ENCODE results near the gene GTPBP6. TPM values are rescaled to one million over a fixed set of nuclear protein-coding genes. Genes with fewer than 3 reads are reported as not detected.

Gene GTPBP6
- total RNA-seq, 4 donors from 2014 or later: 39.3 to 84.1 (median 56.3) TPM

DNA sequence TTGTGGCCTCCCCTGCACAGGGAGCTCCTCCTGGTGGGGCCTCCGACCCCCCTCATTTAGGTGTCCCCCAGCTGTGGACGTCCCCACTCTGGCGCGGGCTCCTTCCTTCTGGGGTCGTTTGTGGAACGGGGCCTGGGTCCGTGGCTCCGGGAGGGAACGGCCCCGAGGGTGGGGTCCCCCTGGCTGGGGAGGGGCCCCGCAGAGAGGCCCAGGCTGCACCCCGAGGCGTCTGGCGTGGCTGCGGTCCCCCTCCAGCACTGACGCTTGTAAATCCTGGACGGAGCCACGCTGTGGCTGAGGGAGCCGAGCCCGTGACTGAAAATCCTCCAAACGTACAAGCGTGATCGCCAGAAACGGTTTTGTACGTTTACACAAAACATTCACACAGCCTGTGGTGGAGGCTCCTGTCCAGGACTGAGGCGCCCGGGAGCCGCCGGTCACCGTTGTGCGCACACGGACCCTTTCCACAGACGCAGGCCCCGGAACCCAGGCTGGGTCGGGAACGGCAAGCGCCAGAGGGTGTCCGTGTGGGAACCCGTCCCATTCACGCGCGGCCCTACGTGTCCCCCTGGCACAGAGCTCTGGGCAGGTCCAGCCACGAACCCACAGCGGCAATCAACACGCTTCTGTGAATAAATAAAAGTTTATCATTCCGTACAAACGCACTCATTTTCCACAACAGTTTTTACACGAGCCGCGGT, 15.2 kb upstream of the GTPBP6 start:
- no peak overlapping the region for H3K4me3 ChIP-seq
- H3K27ac ChIP-seq: no peak overlapping the region
- no peaks in the 10 kb centered on the region for H3K9me3 ChIP-seq
- DNase-seq (ENCODE audit: low spot score in 2 of 2): no peak
- peaks cover 0 to 65% (median 0%) of the 10 kb centered on the region in 3 donors for H3K36me3 ChIP-seq
- TF ChIP-seq, protein P1, sequence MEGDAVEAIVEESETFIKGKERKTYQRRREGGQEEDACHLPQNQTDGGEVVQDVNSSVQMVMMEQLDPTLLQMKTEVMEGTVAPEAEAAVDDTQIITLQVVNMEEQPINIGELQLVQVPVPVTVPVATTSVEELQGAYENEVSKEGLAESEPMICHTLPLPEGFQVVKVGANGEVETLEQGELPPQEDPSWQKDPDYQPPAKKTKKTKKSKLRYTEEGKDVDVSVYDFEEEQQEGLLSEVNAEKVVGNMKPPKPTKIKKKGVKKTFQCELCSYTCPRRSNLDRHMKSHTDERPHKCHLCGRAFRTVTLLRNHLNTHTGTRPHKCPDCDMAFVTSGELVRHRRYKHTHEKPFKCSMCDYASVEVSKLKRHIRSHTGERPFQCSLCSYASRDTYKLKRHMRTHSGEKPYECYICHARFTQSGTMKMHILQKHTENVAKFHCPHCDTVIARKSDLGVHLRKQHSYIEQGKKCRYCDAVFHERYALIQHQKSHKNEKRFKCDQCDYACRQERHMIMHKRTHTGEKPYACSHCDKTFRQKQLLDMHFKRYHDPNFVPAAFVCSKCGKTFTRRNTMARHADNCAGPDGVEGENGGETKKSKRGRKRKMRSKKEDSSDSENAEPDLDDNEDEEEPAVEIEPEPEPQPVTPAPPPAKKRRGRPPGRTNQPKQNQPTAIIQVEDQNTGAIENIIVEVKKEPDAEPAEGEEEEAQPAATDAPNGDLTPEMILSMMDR (IDR thresholded peaks at IDR 0.05): no peak
- no peak for TF ChIP-seq EP300 (IDR thresholded peaks at IDR 0.05)
- TF ChIP-seq POLR2A (IDR thresholded peaks at IDR 0.05): no peak
- H3K27me3 ChIP-seq: peaks cover 0 to 17% of the 10 kb centered on the region in 2 donors
- 95 to 96% methylated on average over 46 to 47 of the region's 51 CpGs for WGBS, 2 donors
- peaks cover 0 to 15% (median 8%) of the 10 kb centered on the region in 4 donors for H3K4me1 ChIP-seq

DNA sequence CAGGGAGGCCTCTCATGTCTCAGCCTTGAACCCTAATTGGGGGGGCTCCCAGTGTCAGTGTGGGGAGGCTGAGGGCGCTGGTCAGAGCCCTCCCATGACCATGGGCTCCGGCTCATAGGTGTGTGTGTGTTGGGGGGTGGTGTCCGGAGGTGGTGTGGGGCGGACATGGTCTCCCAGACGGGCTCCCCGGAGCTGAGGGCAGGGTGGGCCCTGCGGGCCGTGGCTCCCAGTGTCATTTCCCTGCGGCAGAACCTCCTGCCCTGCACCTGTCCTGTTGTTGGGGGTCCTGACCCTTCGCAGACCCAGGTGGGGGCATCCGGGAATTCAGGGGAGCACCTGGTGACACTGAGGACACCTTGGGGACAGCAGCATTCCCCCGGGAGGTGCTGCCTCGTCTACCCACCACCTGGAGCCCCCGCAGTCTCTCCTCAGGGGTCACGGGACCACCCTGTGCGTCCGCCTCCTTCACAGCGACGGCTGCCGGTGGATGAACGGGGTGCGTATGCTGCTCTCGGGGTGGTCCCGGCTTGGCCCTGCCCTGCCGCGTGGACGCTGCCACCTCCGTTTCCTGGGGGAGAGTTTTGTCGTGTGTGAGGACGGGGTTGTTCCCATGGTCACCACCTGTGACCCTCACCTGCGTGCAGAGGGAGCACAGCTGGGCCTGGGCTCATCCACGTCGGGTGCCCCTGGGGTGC, 14.5 kb upstream of the GTPBP6 start:
- DNase-seq (ENCODE audit: low spot score in 2 of 2): no peak
- H3K9me3 ChIP-seq: no peaks in the 10 kb centered on the region
- no peak overlapping the region for H3K27ac ChIP-seq
- no peak overlapping the region for H3K4me3 ChIP-seq
- H3K36me3 ChIP-seq: peaks cover 0 to 58% (median 0%) of the 10 kb centered on the region in 3 donors
- TF ChIP-seq POLR2A (IDR thresholded peaks at IDR 0.05) (no peak), EP300 (IDR thresholded peaks at IDR 0.05) (no peak)
- TF ChIP-seq, protein P1 (IDR thresholded peaks at IDR 0.05): no peak
- peaks cover 0 to 15% (median 8%) of the 10 kb centered on the region in 4 donors for H3K4me1 ChIP-seq
- peaks cover 0 to 17% of the 10 kb centered on the region in 2 donors for H3K27me3 ChIP-seq
- WGBS, 2 donors: 86 to 96% methylated on average over 17 to 33 of the region's 33 CpGs

DNA sequence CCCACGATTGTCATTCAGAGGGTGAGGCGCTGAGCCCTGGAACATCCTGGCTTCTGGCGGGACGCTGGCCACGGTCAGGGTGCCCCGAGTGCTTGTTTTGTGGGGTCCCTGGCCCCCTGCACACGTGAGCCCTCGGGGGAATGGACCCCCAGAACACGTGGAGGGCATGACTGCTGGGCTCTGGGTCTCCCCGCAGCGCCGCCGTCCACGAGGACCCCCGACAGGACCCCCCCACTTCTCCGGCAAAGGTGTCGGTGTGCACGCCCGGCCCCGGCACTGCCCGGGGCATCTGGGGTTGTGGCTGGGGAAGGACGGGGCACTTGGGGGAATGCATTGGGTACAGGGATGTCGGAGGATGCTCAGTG, 13.9 kb upstream of the GTPBP6 start:
- Histone ChIP-seq H3K4me1 (peaks cover 0 to 15% (median 8%) of the 10 kb centered on the region in 4 donors), H3K36me3 (peaks cover 0 to 52% (median 0%) of the 10 kb centered on the region in 3 donors), H3K27me3 (peaks cover 0 to 17% of the 10 kb centered on the region in 2 donors), H3K27ac (no peak overlapping the region), H3K9me3 (no peaks in the 10 kb centered on the region), H3K4me3 (no peak overlapping the region)
- no peak for TF ChIP-seq POLR2A (IDR thresholded peaks at IDR 0.05)
- TF ChIP-seq, protein P1 (IDR thresholded peaks at IDR 0.05): no peak
- no peak for TF ChIP-seq EP300 (IDR thresholded peaks at IDR 0.05)
- no peak for DNase-seq (ENCODE audit: low spot score in 2 of 2)
- WGBS, 2 donors: 89 to 90% methylated on average over 9 to 21 of the region's 23 CpGs

DNA sequence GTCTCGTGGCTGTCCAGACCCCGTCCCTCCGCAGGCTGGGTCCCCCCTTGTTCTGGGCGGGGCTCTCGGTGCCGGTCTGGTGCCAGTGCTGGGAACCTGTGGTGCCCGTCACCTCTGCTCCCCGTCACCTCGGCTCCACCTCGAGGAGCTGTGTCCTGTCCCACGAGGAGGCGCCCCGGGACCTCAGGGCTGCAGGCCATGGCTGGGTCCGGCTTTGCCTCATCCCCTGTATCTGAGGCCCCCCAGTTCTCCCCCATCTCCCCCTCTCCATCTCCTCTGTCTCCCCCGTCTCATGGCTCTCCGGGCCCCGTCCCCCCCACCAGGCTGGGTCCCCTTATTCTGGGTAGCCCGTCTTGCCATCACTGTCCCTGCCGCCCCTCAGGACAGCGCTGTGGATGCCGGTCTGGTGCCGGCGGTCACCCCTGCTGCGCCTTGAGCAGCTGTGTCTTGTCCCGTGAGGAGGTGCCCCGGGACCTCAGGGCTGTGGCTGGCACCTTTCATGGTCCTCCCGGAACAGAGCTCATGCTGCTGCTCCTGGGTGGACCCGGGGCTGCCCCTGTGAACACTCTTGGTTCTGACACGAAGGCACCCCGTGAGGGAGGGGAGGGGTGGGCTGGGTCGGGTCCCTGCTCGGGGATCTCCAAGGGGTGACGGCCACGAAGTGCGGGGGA, 13.4 kb upstream of the GTPBP6 start:
- Histone ChIP-seq H3K27me3 (peaks cover 0 to 17% of the 10 kb centered on the region in 2 donors), H3K9me3 (no peaks in the 10 kb centered on the region), H3K36me3 (peaks cover 0 to 47% (median 0%) of the 10 kb centered on the region in 3 donors), H3K4me1 (peaks cover 0 to 15% (median 8%) of the 10 kb centered on the region in 4 donors), H3K27ac (no peak overlapping the region), H3K4me3 (peak overlapping the region in 1 of 4 donors; percentile 40)
- 53 to 56% methylated on average over 19 to 33 of the region's 35 CpGs for WGBS, 2 donors
- TF ChIP-seq EP300 (IDR thresholded peaks at IDR 0.05) (no peak), POLR2A (IDR thresholded peaks at IDR 0.05) (no peak)
- no peak for DNase-seq (ENCODE audit: low spot score in 2 of 2)

DNA sequence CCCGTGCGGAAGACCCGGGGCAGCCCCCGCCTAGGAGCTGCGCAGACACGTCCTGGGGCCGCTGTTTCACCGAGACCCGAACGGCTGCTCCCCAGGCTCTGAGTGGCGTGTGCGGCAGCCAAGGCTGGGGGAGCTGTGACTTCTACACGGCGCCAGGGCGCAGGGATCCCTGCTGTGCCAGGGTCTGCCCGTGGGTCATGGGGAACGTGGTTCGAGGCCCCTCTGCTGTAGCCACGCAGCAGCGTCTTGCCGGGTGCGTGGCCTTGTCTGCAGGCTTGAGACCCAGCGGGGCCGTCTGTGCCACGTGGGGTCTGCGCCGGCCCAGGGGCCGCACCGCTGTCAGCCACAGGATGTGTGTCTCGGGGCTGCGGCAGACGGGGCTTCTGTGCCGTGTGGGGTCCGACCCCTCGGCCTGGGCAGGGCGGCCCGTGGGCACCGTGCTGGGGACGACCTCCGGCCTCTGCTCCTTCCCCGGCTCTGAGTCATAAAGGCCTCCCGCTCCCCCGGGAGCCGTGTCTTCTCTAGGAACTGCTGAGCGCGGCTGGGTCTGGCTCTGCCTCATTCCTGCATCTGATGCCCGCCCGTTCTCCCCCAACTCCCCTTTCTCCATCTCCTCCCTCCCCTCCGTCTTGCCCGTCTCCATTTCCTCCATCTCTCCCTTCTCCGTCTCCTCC, 12.7 kb upstream of the GTPBP6 start:
- Histone ChIP-seq H3K4me1 (peaks cover 0 to 15% (median 8%) of the 10 kb centered on the region in 4 donors), H3K36me3 (peaks cover 0 to 40% (median 0%) of the 10 kb centered on the region in 3 donors), H3K9me3 (no peaks in the 10 kb centered on the region), H3K27me3 (peaks cover 0 to 17% of the 10 kb centered on the region in 2 donors), H3K27ac (no peak overlapping the region), H3K4me3 (peak overlapping the region in 3 of 4 donors; percentile 12 to 40 (median 21))
- no peak for DNase-seq (ENCODE audit: low spot score in 2 of 2)
- TF ChIP-seq, protein P1 (IDR thresholded peaks at IDR 0.05): no peak
- TF ChIP-seq EP300 (IDR thresholded peaks at IDR 0.05) (no peak), POLR2A (IDR thresholded peaks at IDR 0.05) (no peak)
- WGBS, 2 donors: 2 to 15% methylated on average over 14 to 51 of the region's 51 CpGs
